C1 segment of cervical spinal cord (tissue), 14 donors: ENCODE measurements around the gene PCBP1.
"Not testable (repeated sequence)": the region's sequence is repeated elsewhere in the genome, so short reads cannot be mapped to it uniquely, and the experiment has no call there.

Source experiments
- DNase-seq, 14 donors: peaks; one replicate each; lab custom pipeline; 2025; lab: John Stamatoyannopoulos, UW

Gene PCBP1

GRCh38 chr2:70095720-70096670 lies 8.7 kb downstream of the PCBP1 start:
- DNase-seq, result peak in 2 of 14 donors; percentile 52

DNA sequence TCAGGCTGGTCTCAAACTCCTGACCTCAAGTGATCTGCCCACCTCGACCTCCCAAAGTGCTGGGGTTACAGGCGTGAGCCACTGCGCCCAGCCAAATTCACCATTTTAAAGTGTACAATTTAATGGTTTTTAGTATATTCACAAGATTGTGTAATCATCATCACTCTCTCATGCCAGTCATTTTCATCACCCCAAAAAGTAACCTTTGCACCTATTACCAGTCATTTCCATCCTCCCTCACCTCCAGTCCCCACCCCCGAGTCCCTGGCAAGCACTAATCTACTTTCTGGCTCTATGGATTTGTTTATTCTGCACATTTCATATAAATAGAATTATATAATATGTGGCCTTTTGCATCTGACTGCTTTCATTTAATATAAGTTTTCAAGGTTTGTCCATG lies 10.8 kb downstream of the PCBP1 start:
- no peak for DNase-seq

DNA sequence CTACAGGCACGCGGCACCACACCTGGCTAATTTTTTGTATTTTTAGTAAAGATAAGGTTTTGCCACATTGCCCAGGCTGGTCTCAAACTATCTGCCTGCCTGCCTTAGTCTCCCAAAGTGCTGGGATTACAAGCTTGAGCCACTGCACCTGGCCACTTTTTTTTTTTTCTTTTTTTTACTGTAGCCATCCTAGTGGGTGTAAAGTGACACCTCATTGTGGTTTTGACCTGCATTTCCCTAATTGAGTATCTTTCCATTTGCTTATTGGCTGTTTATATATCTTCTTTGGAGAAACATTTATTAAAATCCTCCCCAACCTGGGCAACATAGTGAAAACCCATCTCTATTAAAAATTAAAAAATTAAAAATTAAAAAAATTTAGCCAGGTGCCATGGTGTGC lies 12.0 kb downstream of the PCBP1 start:
- no peak for DNase-seq

DNA sequence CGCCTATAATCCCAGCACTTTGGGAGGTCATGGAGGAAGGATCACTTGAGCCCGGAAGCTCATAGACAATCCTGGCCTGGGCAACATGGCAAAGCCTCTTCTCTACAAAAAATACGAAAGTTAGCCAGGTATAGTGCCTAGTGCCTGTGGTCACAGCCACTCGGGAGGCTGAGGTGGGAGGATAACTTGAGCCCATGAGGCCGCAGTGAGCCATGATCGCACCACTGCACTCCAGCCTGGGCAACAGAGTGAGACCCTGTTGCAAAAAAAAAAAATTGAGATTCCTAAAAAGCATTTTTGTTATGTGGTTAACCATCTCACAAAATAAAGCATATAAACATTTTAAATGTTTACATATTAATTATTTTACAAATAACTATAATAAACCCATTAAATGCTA lies 13.9 kb downstream of the PCBP1 start:
- no peak for DNase-seq

DNA sequence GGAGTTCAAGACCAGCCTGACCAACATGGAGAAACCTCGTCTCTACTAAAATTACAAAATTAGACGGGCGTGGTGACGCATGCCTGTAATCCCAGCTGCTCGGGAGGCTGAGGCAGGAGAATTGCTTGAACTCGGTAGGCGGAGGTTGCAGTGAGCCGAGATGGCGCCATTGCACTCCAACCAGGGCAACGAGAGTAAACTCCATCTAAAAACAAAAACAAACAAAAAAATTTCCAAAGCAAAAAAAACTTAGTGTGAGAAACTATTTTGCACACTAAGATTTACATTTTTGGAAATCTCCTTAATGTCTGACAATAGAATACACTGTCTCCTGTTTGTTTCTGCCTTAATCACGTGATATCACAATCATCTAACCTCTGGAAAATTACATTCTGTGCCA lies 14.4 kb downstream of the PCBP1 start:
- DNase-seq, result not testable (repeated sequence)

DNA sequence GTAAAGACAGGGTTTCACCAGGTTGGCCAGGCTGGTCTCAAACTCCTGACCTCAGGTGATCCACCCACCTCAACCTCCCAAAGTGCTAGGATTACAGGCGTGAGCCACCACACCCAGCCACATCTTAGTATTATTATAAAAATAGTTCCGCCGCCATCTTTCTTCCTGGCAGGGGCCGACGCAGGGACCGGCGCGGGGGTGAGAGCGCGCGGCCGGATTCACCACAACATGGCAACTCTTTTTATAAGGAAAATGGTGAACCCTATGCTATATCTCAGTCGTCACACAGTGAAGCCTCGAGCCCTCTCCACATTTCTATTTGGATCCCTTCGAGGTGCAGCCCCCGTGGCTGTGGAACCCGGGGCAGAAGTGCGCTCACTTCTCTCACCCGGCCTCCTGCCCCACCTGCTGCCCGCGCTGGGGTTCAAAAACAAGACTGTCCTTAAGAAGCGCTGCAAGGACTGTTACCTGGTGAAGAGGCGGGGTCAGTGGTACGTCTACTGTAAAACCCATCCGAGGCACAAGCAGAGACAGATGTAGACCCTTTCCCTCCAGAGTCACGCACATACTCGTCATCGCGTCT lies 15.1 kb downstream of the PCBP1 start:
- DNase-seq, result not testable (repeated sequence)

GRCh38 chr2:70103531-70104061 lies 16.3 kb downstream of the PCBP1 start:
- no peak for DNase-seq

DNA sequence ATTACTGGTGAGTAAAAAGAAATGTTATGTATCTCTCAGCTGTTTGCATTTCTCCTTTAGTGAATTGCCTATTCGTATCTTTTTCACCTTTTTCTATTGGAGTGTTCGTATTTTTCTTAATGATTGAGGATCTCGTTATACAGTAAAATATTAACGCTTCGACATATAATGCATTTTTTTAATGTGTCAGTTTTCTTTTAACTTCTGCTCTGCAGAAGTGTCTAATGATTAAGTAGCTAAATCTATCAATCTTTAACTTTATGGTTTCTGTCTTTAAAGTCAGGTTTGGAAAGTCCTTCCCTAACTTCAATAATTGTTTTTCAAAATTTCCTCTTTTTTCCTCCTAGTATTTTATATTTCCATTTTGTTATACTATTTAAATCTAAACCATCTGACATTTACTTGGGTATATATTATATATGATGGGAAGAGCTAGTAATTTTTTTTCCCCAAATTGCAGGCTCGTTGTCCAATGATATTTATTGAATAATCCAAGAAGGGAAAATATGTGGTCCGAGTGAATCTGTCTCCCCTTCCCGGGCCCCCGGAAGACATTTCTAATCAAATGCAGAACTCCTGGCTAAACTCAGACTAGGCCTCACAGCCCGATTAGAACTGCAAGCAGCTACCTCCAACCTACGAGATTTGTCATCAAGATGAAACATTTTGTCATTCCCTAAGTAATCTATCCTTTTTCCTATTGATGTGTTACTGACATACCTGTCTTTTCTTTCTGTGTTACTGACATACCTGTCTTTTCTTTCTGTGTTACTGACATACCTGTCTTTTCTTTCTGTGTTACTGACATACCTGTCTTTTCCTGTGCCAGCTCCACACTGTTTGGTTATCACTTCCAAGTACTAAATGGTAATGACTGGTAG lies 17.2 kb downstream of the PCBP1 start:
- DNase-seq, result peak in 3 of 14 donors; percentile 20 to 39 (median 22)

GRCh38 chr2:70106138-70106537 lies 18.9 kb downstream of the PCBP1 start:
- DNase-seq, result not testable (repeated sequence)

DNA sequence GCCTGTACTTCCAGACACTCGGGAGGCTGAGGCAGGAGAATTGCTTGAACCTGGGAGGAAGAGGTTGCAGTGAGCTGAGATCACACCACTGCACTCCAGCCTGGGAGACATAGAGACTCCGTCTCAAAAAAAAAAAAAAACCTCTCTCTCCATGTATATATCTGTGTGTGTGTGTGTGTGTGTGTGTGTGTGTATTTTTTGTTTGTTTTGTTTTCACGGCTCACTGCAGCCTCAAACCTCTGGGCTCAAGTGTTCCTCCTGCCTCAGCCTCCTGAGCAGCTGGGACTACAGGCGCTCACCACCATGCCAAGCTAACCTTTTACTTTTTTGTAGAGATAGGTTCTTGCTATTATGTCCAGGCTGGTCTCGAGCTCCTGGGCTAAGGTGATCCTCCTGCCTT lies 23.1 kb downstream of the PCBP1 start:
- not testable (repeated sequence) for DNase-seq

DNA sequence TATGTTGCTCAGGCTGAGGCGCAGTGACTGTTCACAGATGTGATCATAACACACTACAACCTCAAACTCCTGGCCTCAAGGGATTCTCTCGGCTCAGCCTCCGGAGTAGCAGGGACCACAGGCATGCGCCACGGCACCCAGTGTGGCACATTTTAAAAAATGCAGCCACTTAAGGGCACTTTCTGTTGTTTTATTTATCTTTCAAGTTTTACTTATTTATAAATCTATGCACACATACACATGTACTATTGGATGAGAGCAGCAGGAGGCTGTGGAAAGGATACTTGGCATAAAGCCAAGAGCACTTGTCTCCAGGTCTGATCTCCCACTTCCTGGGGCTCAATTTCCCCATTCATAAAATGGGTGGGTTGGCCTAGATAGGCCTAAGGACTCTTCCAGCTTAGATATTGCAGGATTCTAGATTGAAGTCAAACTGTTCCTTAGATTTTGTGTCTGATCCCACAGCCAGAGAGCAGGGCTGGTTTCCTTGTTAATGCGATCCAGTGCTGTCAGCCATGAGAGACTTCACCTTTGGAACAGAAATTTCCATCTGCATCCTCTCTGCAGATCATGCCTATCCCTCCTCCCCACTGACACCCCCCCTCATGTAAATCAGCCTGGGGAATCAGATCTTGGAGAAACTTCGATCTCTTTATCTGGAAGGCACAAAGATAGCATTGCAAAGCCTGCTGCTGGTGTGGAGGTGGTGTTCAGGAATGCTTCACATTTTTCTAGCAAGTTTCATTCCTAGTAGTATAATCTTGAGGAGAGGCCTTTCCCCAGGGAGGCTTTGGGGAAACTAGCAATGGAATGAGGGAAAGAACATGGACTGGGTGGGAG lies 24.7 kb downstream of the PCBP1 start:
- no peak for DNase-seq

DNA sequence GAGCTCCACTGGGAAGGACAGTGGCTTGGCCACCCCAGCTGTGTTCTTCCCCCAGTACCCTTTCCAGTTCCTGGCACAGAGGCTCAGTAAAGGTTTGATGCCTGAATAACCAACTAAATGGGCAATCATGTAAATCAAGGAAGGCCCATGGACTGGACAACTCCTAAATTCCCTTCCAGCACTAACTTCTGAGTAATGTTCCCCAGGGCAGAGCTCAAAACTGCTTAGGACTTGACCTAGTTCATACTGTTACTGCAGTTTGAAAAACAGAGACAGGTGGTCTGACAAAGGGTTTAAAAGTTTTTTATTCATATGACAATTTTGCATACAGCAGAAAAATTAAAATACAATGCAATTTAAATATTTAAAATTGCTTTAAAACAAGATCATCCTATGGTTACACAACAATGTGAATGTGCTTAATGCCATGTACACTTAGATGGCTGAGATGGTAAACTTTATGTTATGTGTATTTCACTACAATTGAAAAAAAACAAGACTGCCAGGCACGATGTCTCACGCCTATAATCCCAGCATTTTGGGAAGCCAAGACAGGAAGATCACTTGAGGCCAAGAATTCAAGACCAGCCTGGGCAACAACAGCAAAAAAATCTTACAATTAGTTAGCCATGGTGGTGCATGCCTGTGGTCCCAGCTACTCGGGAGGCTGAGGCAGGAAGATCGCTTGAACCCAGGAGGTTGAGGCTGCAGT lies 26.2 kb downstream of the PCBP1 start:
- DNase-seq, result no peak

DNA sequence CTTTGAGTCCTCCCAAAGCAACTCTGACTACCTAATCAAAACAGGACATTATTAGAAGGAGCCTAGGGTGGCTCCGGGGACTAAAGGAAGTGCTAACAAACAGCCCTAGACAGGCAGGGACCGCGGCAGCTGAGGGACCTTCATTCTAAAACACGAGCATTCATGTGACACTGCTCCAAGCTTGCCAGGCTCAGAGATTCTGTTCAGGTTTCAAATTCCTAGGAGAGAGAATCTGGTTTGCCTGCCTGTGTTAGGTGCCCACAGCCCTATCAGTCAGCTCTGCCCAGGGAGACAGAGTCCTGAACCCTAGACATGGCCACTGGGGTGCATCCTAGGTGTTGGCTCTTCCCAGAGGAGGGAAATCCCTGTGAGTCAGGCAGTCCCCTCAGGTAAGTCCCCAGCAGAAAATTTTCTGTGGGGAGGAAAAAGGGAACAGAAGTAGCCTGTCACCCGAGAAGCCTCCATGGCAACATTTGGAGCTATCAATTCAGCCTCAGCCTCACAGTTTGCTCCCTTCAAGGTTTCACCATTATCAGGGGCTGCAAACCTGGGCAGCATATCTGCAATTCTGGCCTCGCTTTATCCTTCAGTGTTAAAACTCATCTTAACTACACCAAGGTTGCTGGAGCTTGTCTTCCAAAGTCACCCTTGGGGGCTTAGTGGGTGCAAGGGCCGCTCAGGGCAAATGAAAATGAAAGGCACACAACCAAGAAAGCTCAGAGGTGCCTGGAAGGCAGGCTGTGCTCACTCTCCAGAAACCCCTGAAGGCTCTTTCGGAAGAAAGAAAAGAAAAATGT lies 28.6 kb downstream of the PCBP1 start:
- peak in 4 of 14 donors; percentile 27 to 60 (median 42) for DNase-seq

- peak in 2 of 14 donors; percentile 15 to 26 for DNase-seq
These were observed 29.8 kb downstream of the PCBP1 start for GRCh38 chr2:70116936-70117552.

DNA sequence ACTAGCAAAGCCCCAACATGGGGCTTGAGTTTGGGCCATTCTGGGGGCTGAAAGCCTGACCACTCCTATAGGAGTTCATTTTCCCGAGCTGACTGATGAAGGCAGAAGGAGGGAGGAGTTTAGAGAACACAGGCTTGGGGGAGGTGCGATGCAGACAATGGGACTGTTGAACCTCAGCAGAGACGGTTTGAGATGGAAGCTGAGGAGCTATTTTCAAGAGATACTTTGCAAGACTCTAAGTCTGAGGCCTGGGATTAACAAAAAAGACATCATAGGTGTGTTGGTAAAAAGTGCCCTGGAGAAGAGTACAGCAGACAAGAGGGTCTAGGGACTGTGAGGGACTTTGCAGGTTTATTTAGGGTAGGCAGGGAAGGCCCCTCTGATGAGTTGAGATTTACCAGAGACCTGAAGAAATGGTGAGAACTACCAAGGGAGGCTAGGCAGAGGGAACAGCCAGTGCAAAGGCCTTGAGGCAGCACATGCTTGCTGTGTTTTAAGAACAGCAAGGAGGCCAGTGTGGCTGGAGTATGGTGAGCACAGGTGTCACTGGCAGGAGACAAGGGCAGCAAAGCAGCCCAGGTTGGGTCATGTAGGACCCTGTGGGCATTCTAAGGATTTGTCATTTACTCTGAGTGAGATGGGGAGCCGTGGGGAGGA lies 31.6 kb downstream of the PCBP1 start:
- peak in 8 of 14 donors; percentile 25 to 57 (median 34) for DNase-seq

DNA sequence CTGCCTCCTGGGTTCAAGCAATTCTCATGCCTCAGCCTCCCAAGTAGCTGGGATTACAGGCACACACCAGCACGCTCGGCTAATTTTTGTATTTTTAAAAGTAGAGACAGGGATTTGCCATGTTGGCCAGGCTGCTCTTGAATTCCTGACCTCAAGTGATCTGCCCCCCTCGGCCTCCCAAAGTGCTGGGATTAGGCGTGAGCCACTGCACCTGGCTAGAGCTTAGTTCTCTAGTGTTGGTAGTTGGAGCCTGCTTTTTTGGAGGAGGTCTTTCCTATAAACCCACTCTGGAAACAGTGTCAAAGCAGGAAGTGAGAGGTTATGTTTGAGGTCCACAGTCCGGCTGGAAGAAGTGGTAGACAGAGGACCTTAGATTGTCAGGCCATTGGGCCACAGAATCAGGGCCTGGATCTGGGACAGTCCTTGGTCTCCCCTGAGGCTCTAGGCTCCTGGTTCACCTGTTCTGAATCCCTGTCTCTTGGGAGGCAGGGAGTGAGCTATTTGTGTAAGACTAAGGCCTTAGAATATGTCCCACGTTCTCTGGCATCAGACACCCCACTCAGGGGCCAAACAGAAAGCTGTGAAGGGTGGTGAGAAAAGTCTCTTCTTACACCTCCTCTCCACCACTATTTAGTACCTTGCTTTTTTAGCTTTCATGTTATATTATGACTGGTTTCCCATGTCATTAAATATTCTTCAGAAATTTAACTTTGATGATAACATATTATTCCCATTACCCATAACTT lies 34.5 kb downstream of the PCBP1 start:
- DNase-seq, result no peak

DNA sequence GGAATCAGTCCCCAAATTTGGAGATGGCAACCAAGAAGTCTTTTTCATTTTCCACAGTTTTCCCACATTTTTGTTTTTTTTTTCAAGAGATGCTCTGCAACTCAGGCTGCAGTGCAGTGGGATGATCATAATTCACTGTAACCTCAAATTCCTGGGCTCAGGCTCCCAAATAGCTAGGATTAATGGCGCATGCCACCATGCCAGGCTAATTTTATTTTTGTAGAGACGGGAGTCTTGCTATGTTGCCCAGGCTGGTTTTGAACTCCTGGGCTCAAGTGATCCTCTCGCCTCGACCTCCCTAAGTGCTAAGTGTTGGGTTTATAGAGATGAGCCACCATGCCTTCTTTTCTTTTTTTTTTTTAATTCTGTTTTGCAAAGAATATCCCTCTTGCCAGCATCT lies 35.2 kb downstream of the PCBP1 start:
- no peak for DNase-seq
